Mucosa of descending colon (tissue), 3 donors: ENCODE measurements around the gene C2orf81. TPM values are rescaled to one million over a fixed set of nuclear protein-coding genes. Genes with fewer than 3 reads are reported as not detected.

Source experiments
- ATAC-seq: fragments of 200-7000 bp; cut with Tn5 transposase; one replicate; pipeline ENCODE4 v1.9.1; 2020; ENCODE audit warnings: mild to moderate bottlenecking, moderate library complexity
- DNase-seq, 3 donors: peaks; one replicate each; pipeline ENCODE4 v3.0.0-alpha.2; 2020
- H3K36me3 ChIP-seq: fragments of 200-600 bp; one replicate; pipeline ENCODE4 v1.8.0; 2021; ENCODE audit warnings: low read depth, mild to moderate bottlenecking
- H3K4me1 ChIP-seq: fragments of 200-600 bp; one replicate; pipeline ENCODE4 v1.8.0; 2021; ENCODE audit warnings: low read depth, mild to moderate bottlenecking
- H3K4me3 ChIP-seq: fragments of 200-600 bp; one replicate; pipeline ENCODE4 v1.8.0; 2021; ENCODE audit warnings: mild to moderate bottlenecking
- H3K9me3 ChIP-seq: fragments of 200-600 bp; one replicate; pipeline ENCODE4 v1.8.0; 2021; ENCODE audit warnings: mild to moderate bottlenecking
- intact Hi-C, 2 donors: fragments of 100-400 bp; cut with DNase I in 1 of 2; cut with micrococcal nuclease in 1 of 2; formaldehyde crosslinking; loops; one replicate each; pipeline versions ENCODE4 v1.11.0 to v1.11.1; 2022; cut with DNase I, micrococcal nuclease
- total RNA-seq, 3 donors: library from RNA; stranded (reverse); fragmentation: NEBNext Ultra II Directional in 2 of 3; extraction: Animal tissue kit (Norgen Biotek cat#: 25700) in 2 of 3; gene quantifications; one replicate each; pipeline versions ENCODE4 v1.2.1 to v1.2.4, GENCODE V29; 2021 to 2023
- TF ChIP-seq, protein P1 (sequence below): fragments of 200-600 bp; IDR thresholded peaks from one replicate; pipeline ENCODE4 v1.8.0; 2022; ENCODE audit warnings: antibody characterized with exemption, mild to moderate bottlenecking
- donor health status: DM: no; HTN: no; CAD: no; lungs with moderate emphysema.
- donor health status: DM: no; HTN: no; CAD: no.
- donor health status: DM: no; HTN: yes; CAD: no.

C2orf81 gene
- total RNA-seq, 3 donors from 2014 or later, result 0.53 to 2.3 (median 1.9) TPM

DNA sequence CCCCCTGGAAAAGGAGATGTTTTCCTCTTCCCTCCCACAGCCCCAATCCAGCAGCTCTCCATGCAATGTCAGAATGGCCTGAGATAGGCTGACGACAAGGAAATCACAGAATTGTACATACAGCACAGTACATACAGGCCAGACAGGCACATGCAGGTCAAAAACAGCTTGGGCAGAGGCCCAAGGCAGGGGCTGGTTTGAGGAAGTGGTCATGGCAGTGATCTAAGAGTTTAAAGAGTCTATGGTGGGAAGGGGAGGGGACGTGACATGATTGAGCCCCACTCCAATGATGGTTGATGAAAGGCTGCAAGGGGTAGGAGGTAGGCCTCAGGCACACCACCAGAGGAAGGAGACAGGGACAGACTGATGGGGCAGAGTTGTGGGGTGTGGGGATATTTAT, 45.6 kb downstream of the C2orf81 start:
- peaks cover 24% of the 10 kb centered on the region for H3K4me1 ChIP-seq
- DNase-seq (no peak), ATAC-seq (no peak)
- H3K36me3 ChIP-seq, result no peaks in the 10 kb centered on the region
- H3K9me3 ChIP-seq, result no peaks in the 10 kb centered on the region
- TF ChIP-seq, protein P1, sequence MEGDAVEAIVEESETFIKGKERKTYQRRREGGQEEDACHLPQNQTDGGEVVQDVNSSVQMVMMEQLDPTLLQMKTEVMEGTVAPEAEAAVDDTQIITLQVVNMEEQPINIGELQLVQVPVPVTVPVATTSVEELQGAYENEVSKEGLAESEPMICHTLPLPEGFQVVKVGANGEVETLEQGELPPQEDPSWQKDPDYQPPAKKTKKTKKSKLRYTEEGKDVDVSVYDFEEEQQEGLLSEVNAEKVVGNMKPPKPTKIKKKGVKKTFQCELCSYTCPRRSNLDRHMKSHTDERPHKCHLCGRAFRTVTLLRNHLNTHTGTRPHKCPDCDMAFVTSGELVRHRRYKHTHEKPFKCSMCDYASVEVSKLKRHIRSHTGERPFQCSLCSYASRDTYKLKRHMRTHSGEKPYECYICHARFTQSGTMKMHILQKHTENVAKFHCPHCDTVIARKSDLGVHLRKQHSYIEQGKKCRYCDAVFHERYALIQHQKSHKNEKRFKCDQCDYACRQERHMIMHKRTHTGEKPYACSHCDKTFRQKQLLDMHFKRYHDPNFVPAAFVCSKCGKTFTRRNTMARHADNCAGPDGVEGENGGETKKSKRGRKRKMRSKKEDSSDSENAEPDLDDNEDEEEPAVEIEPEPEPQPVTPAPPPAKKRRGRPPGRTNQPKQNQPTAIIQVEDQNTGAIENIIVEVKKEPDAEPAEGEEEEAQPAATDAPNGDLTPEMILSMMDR, result no peak
- no peak overlapping the region for H3K4me3 ChIP-seq
- intact Hi-C loops, result no loop called here

DNA sequence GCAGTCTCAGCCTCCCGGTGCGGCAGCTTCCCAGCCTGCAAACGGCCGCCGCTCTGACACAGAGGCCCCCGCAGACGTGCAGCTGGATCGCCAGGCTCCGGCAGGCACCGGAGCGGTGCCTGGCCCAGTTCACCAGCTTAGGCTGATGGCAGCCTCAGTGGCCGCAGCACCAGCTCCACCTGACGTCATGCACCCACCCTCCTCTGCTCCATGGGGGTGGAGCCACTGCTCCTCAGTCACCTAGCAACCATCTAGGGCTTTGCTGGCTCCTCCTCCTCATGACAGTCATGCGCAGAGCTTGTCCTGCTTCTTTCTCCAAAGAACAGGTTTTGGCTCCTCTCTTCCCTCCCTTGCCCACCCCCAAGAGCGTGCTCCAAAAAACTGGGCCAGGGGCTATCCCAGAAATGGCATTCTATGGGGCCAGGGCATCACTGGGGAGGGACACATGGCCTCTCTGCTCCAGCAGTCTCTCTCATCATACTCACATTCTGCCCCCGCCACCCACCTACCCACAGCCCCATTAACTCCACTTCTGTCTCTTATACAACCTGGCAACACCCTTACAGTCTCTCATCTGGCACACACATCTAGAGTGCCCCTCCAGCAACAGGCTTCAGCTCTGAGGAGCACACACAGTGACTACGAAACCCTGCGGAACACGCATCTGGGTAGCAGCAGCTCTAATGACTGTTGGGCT, 46.8 kb downstream of the C2orf81 start:
- Histone ChIP-seq H3K4me3 (no peak overlapping the region), H3K36me3 (peaks cover 7% of the 10 kb centered on the region)

DNA sequence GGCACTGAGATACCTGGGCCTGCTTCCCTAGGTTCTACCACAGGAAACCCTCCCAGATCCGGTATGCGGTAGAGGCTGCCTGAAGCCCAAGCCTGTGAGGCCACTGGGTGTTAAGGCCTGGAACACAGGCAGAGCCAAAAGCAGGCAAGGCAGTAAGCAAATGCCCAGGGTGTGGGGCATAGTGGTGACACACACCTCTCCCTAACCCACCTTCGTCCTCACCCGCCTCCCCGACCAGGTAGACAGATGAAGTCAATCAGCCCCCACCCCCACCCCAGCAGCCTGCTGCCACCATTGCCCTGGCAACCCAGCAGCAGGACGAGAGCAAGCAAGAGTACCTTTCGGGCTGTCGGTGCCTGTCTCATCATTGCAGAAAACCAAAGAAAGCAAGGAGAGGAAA, 47.4 kb downstream of the C2orf81 start:
- peaks cover 9% of the 10 kb centered on the region for H3K36me3 ChIP-seq
- ATAC-seq, result no peak

More for the DNA sequence above, 46.8 kb downstream of the C2orf81 start:
- peak; percentile 59 for ATAC-seq
- no peaks in the 10 kb centered on the region for H3K9me3 ChIP-seq
- TF ChIP-seq, protein P1, result no peak
- H3K4me1 ChIP-seq, result peaks cover 13% of the 10 kb centered on the region
- intact Hi-C loops, result no loop called here
- DNase-seq, result peak in 2 of 3 donors; percentile 62 to 63

DNA sequence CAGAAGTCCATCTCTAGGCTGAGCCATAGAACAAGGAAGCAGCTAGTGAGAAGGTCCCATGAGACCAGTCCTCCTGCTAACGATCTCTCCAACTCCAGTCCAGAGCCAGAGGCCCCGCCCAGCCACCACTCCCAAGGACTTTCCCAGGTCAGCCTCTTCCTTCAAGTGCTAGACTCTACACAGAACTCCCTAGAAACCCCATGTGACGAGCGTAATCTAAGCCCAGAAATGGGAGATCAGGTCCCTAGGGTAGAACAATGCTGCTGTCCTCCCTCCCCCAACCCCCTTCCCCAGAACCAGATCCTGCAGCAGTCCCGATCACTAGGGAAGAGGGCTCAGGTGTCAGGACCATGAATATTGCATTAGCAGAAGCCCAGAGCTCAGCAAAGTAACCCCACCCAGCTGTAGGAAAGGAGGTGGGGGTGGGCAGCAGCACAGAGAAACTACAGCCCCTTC, 48.2 kb downstream of the C2orf81 start:
- DNase-seq (peak; percentile 84 to 88 (median 86)), ATAC-seq (peak; percentile 97)

More for the DNA sequence above, 47.4 kb downstream of the C2orf81 start:
- no peak for DNase-seq
- H3K4me1 ChIP-seq, result peaks cover 13% of the 10 kb centered on the region
- no peak overlapping the region for H3K4me3 ChIP-seq
- TF ChIP-seq, protein P1, result no peak
- no peaks in the 10 kb centered on the region for H3K9me3 ChIP-seq
- intact Hi-C loops, result no loop called here

DNA sequence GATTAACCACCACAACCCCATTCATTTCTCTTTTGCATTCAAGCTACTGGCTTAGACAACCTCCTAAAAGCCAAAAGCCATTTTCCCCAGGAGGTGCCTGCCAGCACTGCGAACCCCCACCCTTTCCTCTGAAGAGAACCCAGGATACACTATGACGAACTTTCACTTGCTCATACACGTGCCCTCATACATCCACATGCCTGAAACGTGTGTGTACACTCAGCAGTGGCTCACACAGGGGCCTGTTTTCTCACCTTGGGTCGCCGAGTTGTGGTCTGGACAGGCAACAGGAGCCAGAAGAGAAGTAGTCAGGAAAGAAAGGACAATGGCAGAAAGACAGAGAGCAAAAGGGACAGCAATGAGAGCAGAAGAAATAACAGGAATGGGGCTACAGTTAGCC, 48.7 kb downstream of the C2orf81 start:
- no peak for ATAC-seq
- intact Hi-C loops, result no loop called here

More for the DNA sequence above, 48.2 kb downstream of the C2orf81 start:
- no peaks in the 10 kb centered on the region for H3K9me3 ChIP-seq
- no peak overlapping the region for H3K4me3 ChIP-seq
- H3K4me1 ChIP-seq, result peaks cover 13% of the 10 kb centered on the region
- H3K36me3 ChIP-seq, result peaks cover 14% of the 10 kb centered on the region
- intact Hi-C loops, result no loop called here
- TF ChIP-seq, protein P1, result no peak

More for the DNA sequence above, 48.7 kb downstream of the C2orf81 start:
- no peak overlapping the region for H3K4me3 ChIP-seq
- H3K9me3 ChIP-seq, result no peaks in the 10 kb centered on the region
- TF ChIP-seq, protein P1, result no peak
- peaks cover 13% of the 10 kb centered on the region for H3K4me1 ChIP-seq
- DNase-seq, result no peak
- H3K36me3 ChIP-seq, result peaks cover 17% of the 10 kb centered on the region
